Measurements from ENCODE around the gene PAQR9.

Gene PAQR9

DNA sequence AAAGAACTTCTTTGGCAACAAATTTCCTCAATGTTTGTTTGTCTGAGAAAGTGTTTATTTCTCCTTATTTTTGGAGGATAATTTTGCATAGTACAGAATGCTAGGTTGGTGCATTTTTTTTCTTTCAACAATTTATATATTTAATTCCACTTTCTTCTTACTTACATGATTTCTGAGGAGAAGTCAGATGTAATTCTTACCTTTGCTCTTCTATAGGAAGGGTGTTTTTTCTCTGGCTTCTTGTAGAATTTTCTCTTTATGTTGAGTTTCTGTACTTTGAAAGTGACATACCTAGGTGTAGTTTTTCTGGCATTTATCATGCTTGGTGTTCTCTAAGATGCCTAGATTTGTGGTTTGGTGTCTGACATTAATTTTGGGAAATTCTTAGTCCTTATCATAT is 39.8 kb downstream of the PAQR9 start:
- no peak for TF ChIP-seq REST (IDR thresholded peaks at IDR 0.05; ENCODE audit: insufficient read depth in 1 of 2, low read depth in 2 of 2, low read length in 2 of 2)
- no peak for TF ChIP-seq SIN3A (IDR thresholded peaks at IDR 0.05; ENCODE audit: borderline replicate concordance, insufficient read depth, low read length)
- no peak for TF ChIP-seq POLR2AphosphoS5 (IDR thresholded peaks at IDR 0.05; ENCODE audit: low read depth, low read length)
- no peak for TF ChIP-seq TAF1 (IDR thresholded peaks at IDR 0.05; ENCODE audit: borderline replicate concordance, insufficient read depth, low read length)
- TF ChIP-seq FOXP2 (optimal IDR thresholded peaks at IDR 0.05; ENCODE audit: borderline replicate concordance, extremely low read depth, extremely low read length, insufficient read depth): no peak

GRCh38 chr3:142916605-142917004 is 46.9 kb downstream of the PAQR9 start:
- TF ChIP-seq POLR2AphosphoS5 (IDR thresholded peaks at IDR 0.05; ENCODE audit: low read depth, low read length) (no peak), SIN3A (IDR thresholded peaks at IDR 0.05; ENCODE audit: borderline replicate concordance, insufficient read depth, low read length) (no peak), REST (IDR thresholded peaks at IDR 0.05; ENCODE audit: insufficient read depth in 1 of 2, low read depth in 2 of 2, low read length in 2 of 2) (no peak), TAF1 (IDR thresholded peaks at IDR 0.05; ENCODE audit: borderline replicate concordance, insufficient read depth, low read length) (no peak), FOXP2 (optimal IDR thresholded peaks at IDR 0.05; ENCODE audit: borderline replicate concordance, extremely low read depth, extremely low read length, insufficient read depth) (no peak)

DNA sequence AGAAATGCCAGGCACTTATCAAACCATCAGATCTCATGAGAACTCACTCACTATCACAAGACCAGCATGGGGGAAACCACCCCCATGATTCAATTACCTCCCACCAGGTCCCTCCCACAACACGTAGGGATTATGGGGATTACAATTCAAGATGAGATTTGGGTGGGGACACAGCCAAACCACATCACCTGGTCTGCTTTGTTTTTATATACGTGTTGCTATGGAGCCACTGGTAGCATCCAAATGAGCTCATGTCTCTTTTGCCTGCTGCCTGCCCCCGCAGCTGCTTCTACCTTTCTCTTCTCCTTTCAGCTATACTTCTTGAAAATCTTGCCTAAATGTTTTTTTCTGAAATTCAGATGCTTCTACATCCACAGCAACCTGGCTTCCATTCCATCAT is 47.8 kb downstream of the PAQR9 start:
- TF ChIP-seq REST (IDR thresholded peaks at IDR 0.05; ENCODE audit: insufficient read depth in 1 of 2, low read depth in 2 of 2, low read length in 2 of 2) (no peak), POLR2AphosphoS5 (IDR thresholded peaks at IDR 0.05; ENCODE audit: low read depth, low read length) (no peak), FOXP2 (optimal IDR thresholded peaks at IDR 0.05; ENCODE audit: borderline replicate concordance, extremely low read depth, extremely low read length, insufficient read depth) (no peak), SIN3A (IDR thresholded peaks at IDR 0.05; ENCODE audit: borderline replicate concordance, insufficient read depth, low read length) (no peak), TAF1 (IDR thresholded peaks at IDR 0.05; ENCODE audit: borderline replicate concordance, insufficient read depth, low read length) (no peak)

GRCh38 chr3:142914286-142914811 is 49.1 kb downstream of the PAQR9 start:
- TF ChIP-seq POLR2AphosphoS5 (IDR thresholded peaks at IDR 0.05; ENCODE audit: low read depth, low read length) (no peak), FOXP2 (optimal IDR thresholded peaks at IDR 0.05; ENCODE audit: borderline replicate concordance, extremely low read depth, extremely low read length, insufficient read depth) (no peak), TAF1 (IDR thresholded peaks at IDR 0.05; ENCODE audit: borderline replicate concordance, insufficient read depth, low read length) (no peak), REST (IDR thresholded peaks at IDR 0.05; ENCODE audit: insufficient read depth in 1 of 2, low read depth in 2 of 2, low read length in 2 of 2) (no peak), SIN3A (IDR thresholded peaks at IDR 0.05; ENCODE audit: borderline replicate concordance, insufficient read depth, low read length) (no peak)

GRCh38 chr3:142913432-142913831 is 50.0 kb downstream of the PAQR9 start:
- TF ChIP-seq SIN3A (IDR thresholded peaks at IDR 0.05; ENCODE audit: borderline replicate concordance, insufficient read depth, low read length) (no peak), REST (IDR thresholded peaks at IDR 0.05; ENCODE audit: insufficient read depth in 1 of 2, low read depth in 2 of 2, low read length in 2 of 2) (no peak), FOXP2 (optimal IDR thresholded peaks at IDR 0.05; ENCODE audit: borderline replicate concordance, extremely low read depth, extremely low read length, insufficient read depth) (no peak), TAF1 (IDR thresholded peaks at IDR 0.05; ENCODE audit: borderline replicate concordance, insufficient read depth, low read length) (no peak), POLR2AphosphoS5 (IDR thresholded peaks at IDR 0.05; ENCODE audit: low read depth, low read length) (no peak)
